ENCODE data around the gene BFSP2.
"Not testable (repeated sequence)": the region's sequence is repeated elsewhere in the genome, so short reads cannot be mapped to it uniquely, and the experiment has no call there.

The BFSP2 gene

GRCh38 chr3:133521946-133522345, 122.1 kb downstream of the BFSP2 start:
- DNase-seq, result no peak

- DNase-seq, result not testable (repeated sequence)
These were observed 123.9 kb downstream of the BFSP2 start for GRCh38 chr3:133523758-133524157.

Measured in T-helper 1 cell (primary cell).